Gastroesophageal sphincter (tissue), 3 donors: Measurements from ENCODE around the gene PARM1.

ENCODE experiments used
- EP300 ChIP-seq: sonication (generic); formaldehyde crosslinking; IDR thresholded peaks from one replicate; pipeline ENCODE4 v1.6.1; 2017; ENCODE audit warnings: antibody characterized with exemption, mild to moderate bottlenecking
- POLR2A ChIP-seq, 2 donors: fragments of 450-650 bp; IDR thresholded peaks; one replicate each; pipeline ENCODE4 v1.6.1; 2017; ENCODE audit warnings: antibody characterized with exemption in 2 of 2, mild to moderate bottlenecking in 2 of 2, moderate library complexity in 1 of 2
- POLR2AphosphoS5 ChIP-seq: sonication (generic); formaldehyde crosslinking; IDR thresholded peaks from one replicate; pipeline ENCODE4 v1.6.1; 2017; ENCODE audit warnings: antibody characterized with exemption
- TF ChIP-seq, protein P1 (sequence below), 4 experiments: fragments of 200-600 bp in 2 of 4; fragments of 450-650 bp in 2 of 4; sonication (generic) in 1 of 4; IDR thresholded peaks; one replicate each; pipeline ENCODE4 v1.5.1; 2017 to 2019; ENCODE audit warnings: antibody characterized with exemption in 4 of 4, mild to moderate bottlenecking in 2 of 4, moderate library complexity in 2 of 4

DNA sequence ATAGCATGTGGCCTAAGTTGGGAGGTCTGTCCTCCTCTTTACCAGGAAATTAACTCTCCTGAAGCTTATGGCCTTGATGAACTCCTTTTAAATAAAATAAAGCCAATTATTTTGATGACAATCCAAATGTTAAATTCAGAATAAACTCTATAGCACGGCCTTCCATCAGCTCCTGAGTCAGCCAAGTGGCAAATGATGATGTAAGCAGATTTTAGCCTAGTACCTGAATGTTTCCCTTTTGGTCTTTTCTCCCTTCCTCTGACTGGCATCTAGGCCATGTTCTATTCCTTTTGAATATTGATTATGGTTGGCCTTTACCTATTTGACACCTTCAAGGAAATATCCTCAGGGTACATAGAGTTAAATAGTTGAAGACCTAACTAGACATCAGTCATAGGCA is 76.2 kb downstream of the PARM1 start:
- TF ChIP-seq, protein P1, sequence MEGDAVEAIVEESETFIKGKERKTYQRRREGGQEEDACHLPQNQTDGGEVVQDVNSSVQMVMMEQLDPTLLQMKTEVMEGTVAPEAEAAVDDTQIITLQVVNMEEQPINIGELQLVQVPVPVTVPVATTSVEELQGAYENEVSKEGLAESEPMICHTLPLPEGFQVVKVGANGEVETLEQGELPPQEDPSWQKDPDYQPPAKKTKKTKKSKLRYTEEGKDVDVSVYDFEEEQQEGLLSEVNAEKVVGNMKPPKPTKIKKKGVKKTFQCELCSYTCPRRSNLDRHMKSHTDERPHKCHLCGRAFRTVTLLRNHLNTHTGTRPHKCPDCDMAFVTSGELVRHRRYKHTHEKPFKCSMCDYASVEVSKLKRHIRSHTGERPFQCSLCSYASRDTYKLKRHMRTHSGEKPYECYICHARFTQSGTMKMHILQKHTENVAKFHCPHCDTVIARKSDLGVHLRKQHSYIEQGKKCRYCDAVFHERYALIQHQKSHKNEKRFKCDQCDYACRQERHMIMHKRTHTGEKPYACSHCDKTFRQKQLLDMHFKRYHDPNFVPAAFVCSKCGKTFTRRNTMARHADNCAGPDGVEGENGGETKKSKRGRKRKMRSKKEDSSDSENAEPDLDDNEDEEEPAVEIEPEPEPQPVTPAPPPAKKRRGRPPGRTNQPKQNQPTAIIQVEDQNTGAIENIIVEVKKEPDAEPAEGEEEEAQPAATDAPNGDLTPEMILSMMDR (IDR thresholded peaks at IDR 0.05) = no peak
- TF ChIP-seq POLR2AphosphoS5 (no peak), POLR2A (IDR thresholded peaks at IDR 0.05) (no peak), EP300 (no peak)
